Inflammatory macrophage treated with lipopolysaccharide for 1 hour (primary cell): ENCODE results near the gene C14orf180.
"Not testable (repeated sequence)": the region's sequence is repeated elsewhere in the genome, so short reads cannot be mapped to it uniquely, and the experiment has no call there.

ENCODE experiments used
- DNase-seq, 2 donors: peaks; one replicate each; pipeline ENCODE4 v3.0.0-alpha.2; 2020 to 2022

Gene C14orf180

GRCh38 chr14:104624939-104625338 is 45.4 kb downstream of the C14orf180 start:
- no peak for DNase-seq

GRCh38 chr14:104632781-104633180 is 53.2 kb downstream of the C14orf180 start:
- no peak for DNase-seq

GRCh38 chr14:104633276-104634137 is 53.9 kb downstream of the C14orf180 start:
- no peak for DNase-seq

- DNase-seq: no peak
Measured at GRCh38 chr14:104634138-104634760, 54.7 kb downstream of the C14orf180 start.

- no peak for DNase-seq
Measured at GRCh38 chr14:104634886-104635570, 55.5 kb downstream of the C14orf180 start.

GRCh38 chr14:104635717-104636116 is 56.2 kb downstream of the C14orf180 start:
- no peak for DNase-seq

GRCh38 chr14:104636131-104636530 is 56.6 kb downstream of the C14orf180 start:
- DNase-seq: no peak

GRCh38 chr14:104636846-104637545 is 57.4 kb downstream of the C14orf180 start:
- not testable (repeated sequence) for DNase-seq

- no peak for DNase-seq
Measured at GRCh38 chr14:104637546-104638003, 58.0 kb downstream of the C14orf180 start.

GRCh38 chr14:104638190-104638589 is 58.6 kb downstream of the C14orf180 start:
- DNase-seq: no peak

- DNase-seq: no peak
Measured at GRCh38 chr14:104638927-104639450, 59.4 kb downstream of the C14orf180 start.

GRCh38 chr14:104639471-104639870 is 59.9 kb downstream of the C14orf180 start:
- DNase-seq: no peak
